Pulmonary artery endothelial cell (primary cell): ENCODE data around the gene RHCG. TPM values are rescaled to one million over a fixed set of nuclear protein-coding genes. Genes with fewer than 3 reads are reported as not detected.
A peak's percentile ranks its signal among the peaks of the same experiment; 100 is the strongest.
"Not testable (repeated sequence)": the region's sequence is repeated elsewhere in the genome, so short reads cannot be mapped to it uniquely, and the experiment has no call there.

Experiments used
- DNase-seq: peaks from one replicate; pipeline ENCODE4 v3.0.0-alpha.2; 2011; ENCODE audit warnings: low read depth, low spot score
- total RNA-seq: library from RNA; depleted of rRNA; stranded (reverse); fragments of >200 nt; gene quantifications from 2 replicates; pipeline ENCODE4 v1.2.3, GENCODE V29; 2014

The RHCG gene
- total RNA-seq, 1 donor from 2014 or later: not detected

- DNase-seq: no peak
Measured at GRCh38 chr15:89477411-89478242, 18.8 kb downstream of the RHCG start.

- DNase-seq: no peak
Measured at GRCh38 chr15:89475661-89476060, 20.7 kb downstream of the RHCG start.

DNA sequence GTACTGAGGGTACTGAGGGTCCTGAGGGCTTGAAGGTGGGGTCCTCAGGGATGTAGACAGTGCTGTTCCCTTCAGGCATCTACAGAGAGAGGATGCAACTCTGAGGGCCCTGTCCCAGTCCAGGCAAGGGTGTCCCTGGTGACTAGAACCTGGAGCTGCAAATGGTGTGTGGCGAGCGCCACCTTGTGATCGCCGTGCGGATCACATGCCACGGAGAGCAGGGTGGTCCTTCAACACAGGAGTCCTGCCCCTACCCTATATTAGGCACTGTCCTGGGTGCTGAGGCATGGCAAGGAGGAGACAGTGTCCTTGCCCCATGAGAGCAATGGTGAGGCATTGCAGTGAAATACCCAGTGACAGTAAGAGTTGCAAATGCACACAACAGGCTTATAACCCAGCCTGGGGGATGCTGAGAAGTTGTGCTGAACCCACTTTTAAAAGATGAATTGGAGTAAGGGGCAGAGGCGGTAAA, 23.6 kb downstream of the RHCG start:
- DNase-seq: peak; percentile 27

- no peak for DNase-seq
Measured at GRCh38 chr15:89469426-89470096, 26.8 kb downstream of the RHCG start.

- DNase-seq: not testable (repeated sequence)
Measured at GRCh38 chr15:89468813-89469212, 27.6 kb downstream of the RHCG start.

DNA sequence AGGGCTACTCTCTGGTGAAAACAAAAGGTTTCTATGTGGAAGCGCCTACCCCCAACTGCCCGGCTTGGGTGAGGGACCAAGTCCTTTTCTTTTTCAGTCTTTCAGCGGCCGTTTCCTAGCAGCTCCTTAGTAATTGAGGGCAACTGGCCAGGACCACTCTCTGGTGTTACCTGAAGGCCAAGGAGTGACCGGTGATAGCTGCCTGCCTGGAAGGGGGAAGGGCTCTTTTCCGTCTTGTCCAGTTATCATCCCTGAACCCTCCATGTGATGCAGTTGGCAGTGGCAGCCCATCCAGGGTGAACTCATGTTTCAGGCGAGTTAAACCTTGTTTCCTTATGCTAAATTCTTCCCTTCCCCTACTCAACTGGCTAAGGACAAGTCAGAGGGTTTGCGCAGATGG, 33.3 kb downstream of the RHCG start:
- no peak for DNase-seq

GRCh38 chr15:89462198-89462912, 34.0 kb downstream of the RHCG start:
- no peak for DNase-seq

DNA sequence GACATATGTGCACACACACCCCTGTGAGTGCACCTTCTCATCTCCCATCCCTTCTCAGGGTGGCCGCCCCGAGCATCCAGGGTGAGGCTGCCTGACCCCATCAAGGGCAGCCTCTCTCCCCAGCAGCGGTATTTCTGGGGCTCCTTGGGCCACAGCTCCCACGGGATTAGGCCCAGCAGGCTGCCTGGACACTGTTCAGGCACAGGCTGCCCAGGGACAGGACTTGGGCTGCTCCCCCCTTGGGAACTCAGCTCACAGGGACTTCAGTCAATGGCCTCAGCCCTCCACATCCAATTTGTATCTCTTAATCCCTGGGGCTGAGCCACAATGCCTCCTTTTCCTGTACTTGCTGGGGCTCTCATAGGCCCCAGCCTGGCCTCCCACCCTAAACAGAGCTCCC, 35.0 kb downstream of the RHCG start:
- no peak for DNase-seq

- no peak for DNase-seq
Measured at GRCh38 chr15:89460048-89460447, 36.3 kb downstream of the RHCG start.

GRCh38 chr15:89459271-89460038, 36.9 kb downstream of the RHCG start:
- DNase-seq: no peak

- no peak for DNase-seq
Measured at GRCh38 chr15:89458440-89458839, 37.9 kb downstream of the RHCG start.

DNA sequence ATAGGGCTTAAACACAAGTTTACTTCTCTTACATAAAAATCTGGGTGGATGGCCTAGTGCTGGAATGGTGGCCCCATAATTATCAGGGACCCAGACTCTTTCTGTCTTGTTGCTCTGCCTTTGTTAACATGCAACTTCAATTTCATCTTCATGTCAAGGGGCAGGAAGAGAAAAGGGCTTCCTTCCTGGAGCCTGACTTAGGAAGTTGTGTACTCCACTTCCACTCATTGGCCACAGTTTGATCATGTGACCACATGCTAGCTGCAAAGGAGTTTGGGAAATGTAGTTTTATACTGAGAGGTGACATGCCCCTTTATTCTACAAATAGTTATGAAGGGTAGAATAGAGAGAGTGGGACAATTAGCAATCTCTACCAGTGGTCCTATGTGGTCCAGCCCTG, 39.3 kb downstream of the RHCG start:
- no peak for DNase-seq

DNA sequence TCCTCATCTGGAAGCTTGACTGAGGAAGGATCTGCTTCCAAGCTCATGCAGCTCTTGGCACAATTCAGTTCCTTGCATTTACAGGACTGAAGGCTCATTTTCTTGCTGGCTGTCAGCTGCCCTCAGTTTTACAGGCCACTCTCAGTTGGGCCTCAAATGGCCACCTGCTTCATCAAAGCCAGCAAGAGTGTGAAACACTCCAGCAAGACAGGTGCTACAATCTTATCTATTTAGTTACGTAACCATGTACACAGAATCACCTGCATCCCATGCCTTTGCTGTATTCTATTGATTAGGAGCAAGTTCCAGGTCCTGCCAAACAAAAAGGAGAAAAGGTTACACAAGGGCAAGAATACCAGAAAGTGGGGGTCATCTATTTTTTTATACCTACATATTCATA, 40.8 kb downstream of the RHCG start:
- no peak for DNase-seq

DNA sequence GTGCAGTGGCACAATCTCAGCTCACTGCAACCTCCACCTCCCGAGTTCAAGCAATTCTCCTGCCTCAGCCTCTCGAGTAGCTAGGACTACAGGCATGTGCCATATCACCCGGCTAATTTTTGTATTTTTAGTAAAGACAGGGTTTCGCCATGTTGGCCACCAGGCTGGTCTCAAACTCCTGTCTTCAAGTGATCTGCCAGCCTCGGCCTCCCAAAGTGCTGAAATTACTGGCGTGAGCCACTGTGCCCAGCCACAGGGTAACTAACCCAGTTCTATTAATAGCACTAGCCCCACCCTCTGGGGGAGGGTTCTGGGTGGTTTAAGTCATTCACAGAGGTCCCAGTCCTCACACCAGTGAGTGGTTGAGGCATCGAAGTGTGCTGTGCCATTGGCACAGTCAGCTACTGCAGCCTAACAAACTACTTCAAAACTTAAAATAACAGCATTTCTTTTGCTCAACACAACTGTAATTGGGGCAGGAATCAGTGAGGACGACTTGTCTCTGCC, 44.0 kb downstream of the RHCG start:
- DNase-seq: no peak

DNA sequence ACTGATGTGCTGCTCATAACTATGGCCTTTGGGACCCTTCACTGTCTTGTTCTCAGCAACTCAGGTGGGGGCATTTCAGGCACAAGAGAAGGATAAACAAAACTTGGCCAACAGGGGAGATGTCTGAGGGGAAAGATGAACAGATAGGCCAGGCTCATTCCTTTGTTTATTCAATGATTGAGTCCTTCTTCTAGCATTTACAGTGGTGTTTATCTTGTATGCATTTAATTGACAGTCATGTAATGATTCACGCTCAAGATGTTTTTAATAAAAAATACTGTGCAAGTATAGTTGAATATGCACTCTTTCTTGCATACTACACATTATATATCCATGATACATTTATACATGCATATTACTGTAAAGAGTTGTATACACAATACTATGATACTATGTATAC, 44.5 kb downstream of the RHCG start:
- DNase-seq: no peak

- DNase-seq: no peak
Measured at GRCh38 chr15:89450076-89451006, 46.0 kb downstream of the RHCG start.

DNA sequence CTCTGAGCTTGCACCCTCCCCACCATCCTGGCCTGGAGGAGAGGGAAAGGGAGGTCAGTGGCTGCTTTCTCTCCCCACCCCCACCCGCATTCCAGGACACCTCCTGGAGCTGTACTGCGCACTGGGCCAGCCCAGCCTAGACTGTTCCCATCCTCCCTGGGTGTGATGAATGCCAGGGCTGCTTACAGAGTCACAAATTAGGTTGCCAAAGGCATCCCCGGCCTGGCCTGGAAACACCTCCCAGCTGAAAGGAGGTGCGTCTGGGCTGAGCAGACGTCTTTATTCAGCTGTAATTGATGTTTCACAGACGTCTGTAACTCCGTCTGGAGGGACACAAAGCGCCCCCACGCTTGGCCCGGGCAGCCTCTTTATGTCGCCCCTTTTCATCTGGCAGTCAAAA, 47.6 kb downstream of the RHCG start:
- DNase-seq: no peak

GRCh38 chr15:89447676-89448075, 48.7 kb downstream of the RHCG start:
- DNase-seq: no peak

GRCh38 chr15:89446255-89446891, 50.0 kb downstream of the RHCG start:
- no peak for DNase-seq

DNA sequence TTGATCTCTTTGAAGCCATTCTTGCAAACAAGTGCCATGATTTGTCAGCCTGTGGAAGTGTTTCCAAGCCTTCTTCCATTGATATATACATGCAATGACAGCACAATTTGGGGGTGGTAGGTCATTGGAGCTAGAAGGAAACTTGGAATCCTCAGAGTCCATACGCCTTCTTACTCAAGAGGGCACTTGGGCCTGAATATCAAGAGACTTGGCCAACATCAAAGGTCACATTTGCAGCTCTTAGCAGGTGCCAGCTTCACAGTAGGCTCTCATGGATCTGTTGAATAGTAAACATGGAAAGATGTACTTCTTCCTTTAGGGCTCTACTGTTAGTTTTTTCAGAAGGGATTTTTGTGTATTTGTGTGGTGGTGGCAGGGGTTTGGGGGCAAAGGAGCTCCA, 50.9 kb downstream of the RHCG start:
- DNase-seq: no peak
